ENCODE measurements around the gene SCGB1A1. TPM values are rescaled to one million over a fixed set of nuclear protein-coding genes. Genes with fewer than 3 reads are reported as not detected.
A peak's percentile ranks its signal among the peaks of the same experiment; 100 is the strongest.

Gene SCGB1A1
- total RNA-seq, 1 donor: not detected

GRCh38 chr11:62398011-62398994, 20.5 kb upstream of the SCGB1A1 start:
- Histone ChIP-seq H3K4me2 (ENCODE audit: insufficient read depth, low read length) (peak overlapping the region; percentile 32), H3K36me3 (ENCODE audit: insufficient read depth, low read length) (no peaks in the 10 kb centered on the region), H3K79me2 (ENCODE audit: insufficient read depth, low read length) (no peaks in the 10 kb centered on the region), H2AFZ (ENCODE audit: low read length) (no peak overlapping the region), H3K4me1 (ENCODE audit: insufficient read depth, low read length) (peaks cover 35% of the 10 kb centered on the region), H3K27ac (ENCODE audit: low read depth, low read length) (no peak overlapping the region), H4K20me1 (ENCODE audit: insufficient read depth, low read length) (no peaks in the 10 kb centered on the region), H3K9me3 (ENCODE audit: low read depth, low read length) (no peaks in the 10 kb centered on the region), H3K27me3 (ENCODE audit: insufficient read depth, low read length) (no peaks in the 10 kb centered on the region), H3K4me3 (ENCODE audit: insufficient read depth, low read length) (no peak overlapping the region)
- DNase-seq (ENCODE audit: insufficient read length, low spot score, missing footprints): peak; percentile 82
- no peak for TF ChIP-seq CTCF (IDR thresholded peaks at IDR 0.05; ENCODE audit: extremely low read depth, low read depth, low read length)

- Histone ChIP-seq H2AFZ (ENCODE audit: low read length) (no peak overlapping the region), H3K4me2 (ENCODE audit: insufficient read depth, low read length) (no peak overlapping the region), H3K27ac (ENCODE audit: low read depth, low read length) (no peak overlapping the region), H3K4me3 (ENCODE audit: insufficient read depth, low read length) (no peak overlapping the region), H3K4me1 (ENCODE audit: insufficient read depth, low read length) (peaks cover 35% of the 10 kb centered on the region), H3K79me2 (ENCODE audit: insufficient read depth, low read length) (no peaks in the 10 kb centered on the region), H4K20me1 (ENCODE audit: insufficient read depth, low read length) (no peaks in the 10 kb centered on the region), H3K9me3 (ENCODE audit: low read depth, low read length) (no peaks in the 10 kb centered on the region), H3K27me3 (ENCODE audit: insufficient read depth, low read length) (no peaks in the 10 kb centered on the region), H3K36me3 (ENCODE audit: insufficient read depth, low read length) (no peaks in the 10 kb centered on the region)
- peak; percentile 84 for DNase-seq (ENCODE audit: insufficient read length, low spot score, missing footprints)
- TF ChIP-seq CTCF (IDR thresholded peaks at IDR 0.05; ENCODE audit: extremely low read depth, low read depth, low read length): no peak
These were observed 19.5 kb upstream of the SCGB1A1 start for GRCh38 chr11:62399172-62399877.

- H3K9me3 ChIP-seq (ENCODE audit: low read depth, low read length): no peaks in the 10 kb centered on the region
- H3K79me2 ChIP-seq (ENCODE audit: insufficient read depth, low read length): no peaks in the 10 kb centered on the region
- H3K27ac ChIP-seq (ENCODE audit: low read depth, low read length): no peak overlapping the region
- H3K36me3 ChIP-seq (ENCODE audit: insufficient read depth, low read length): no peaks in the 10 kb centered on the region
- peak; percentile 37 for DNase-seq (ENCODE audit: insufficient read length, low spot score, missing footprints)
- H4K20me1 ChIP-seq (ENCODE audit: insufficient read depth, low read length): no peaks in the 10 kb centered on the region
- no peak overlapping the region for H3K4me3 ChIP-seq (ENCODE audit: insufficient read depth, low read length)
- H2AFZ ChIP-seq (ENCODE audit: low read length): no peak overlapping the region
- no peak overlapping the region for H3K4me2 ChIP-seq (ENCODE audit: insufficient read depth, low read length)
- H3K27me3 ChIP-seq (ENCODE audit: insufficient read depth, low read length): no peaks in the 10 kb centered on the region
- no peak for TF ChIP-seq CTCF (IDR thresholded peaks at IDR 0.05; ENCODE audit: extremely low read depth, low read depth, low read length)
- peaks cover 31% of the 10 kb centered on the region for H3K4me1 ChIP-seq (ENCODE audit: insufficient read depth, low read length)
These were observed 19.0 kb upstream of the SCGB1A1 start for GRCh38 chr11:62399878-62400266.

- no peak overlapping the region for H3K27ac ChIP-seq (ENCODE audit: low read depth, low read length)
- DNase-seq (ENCODE audit: insufficient read length, low spot score, missing footprints): peak; percentile 35
These were observed 18.6 kb upstream of the SCGB1A1 start for GRCh38 chr11:62400281-62400680.

More at GRCh38 chr11:62400281-62400680, 18.6 kb upstream of the SCGB1A1 start:
- Histone ChIP-seq H4K20me1 (ENCODE audit: insufficient read depth, low read length) (no peaks in the 10 kb centered on the region), H3K79me2 (ENCODE audit: insufficient read depth, low read length) (no peaks in the 10 kb centered on the region), H3K4me2 (ENCODE audit: insufficient read depth, low read length) (peak overlapping the region; percentile 48), H2AFZ (ENCODE audit: low read length) (peak overlapping the region; percentile 65), H3K4me3 (ENCODE audit: insufficient read depth, low read length) (no peak overlapping the region), H3K4me1 (ENCODE audit: insufficient read depth, low read length) (peaks cover 28% of the 10 kb centered on the region), H3K36me3 (ENCODE audit: insufficient read depth, low read length) (no peaks in the 10 kb centered on the region), H3K27me3 (ENCODE audit: insufficient read depth, low read length) (no peaks in the 10 kb centered on the region), H3K9me3 (ENCODE audit: low read depth, low read length) (no peaks in the 10 kb centered on the region)
- no peak for TF ChIP-seq CTCF (IDR thresholded peaks at IDR 0.05; ENCODE audit: extremely low read depth, low read depth, low read length)

Data from osteoblast (primary cell).